GM21737 (cell line): ENCODE data around the gene ASB16.

ENCODE experiments used
- ATAC-seq: cut with Tn5 transposase; IDR thresholded peaks from one replicate; pipeline ENCODE4 v1.9.1; 2021; ENCODE audit warnings: mild to moderate bottlenecking, moderate library complexity; ENCODE audit not compliant: unreplicated experiment

The ASB16 gene

GRCh38 chr17:44188576-44189403 is 18.3 kb downstream of the ASB16 start:
- ATAC-seq, result no peak

- no peak for ATAC-seq
Measured at GRCh38 chr17:44190481-44190880, 20.0 kb downstream of the ASB16 start.

- no peak for ATAC-seq
Measured at GRCh38 chr17:44191369-44191768, 20.9 kb downstream of the ASB16 start.

- no peak for ATAC-seq
Measured at GRCh38 chr17:44191941-44192496, 21.5 kb downstream of the ASB16 start.

GRCh38 chr17:44192750-44193149 is 22.2 kb downstream of the ASB16 start:
- no peak for ATAC-seq

GRCh38 chr17:44193326-44194084 is 23.0 kb downstream of the ASB16 start:
- ATAC-seq, result no peak

- ATAC-seq, result no peak
Measured at GRCh38 chr17:44197107-44197506, 26.6 kb downstream of the ASB16 start.

GRCh38 chr17:44197980-44198720 is 27.6 kb downstream of the ASB16 start:
- ATAC-seq, result no peak

- ATAC-seq, result peak; percentile 21
Measured at GRCh38 chr17:44198721-44199552, 28.4 kb downstream of the ASB16 start.

GRCh38 chr17:44199553-44200477 is 29.3 kb downstream of the ASB16 start, which contains the start of gene ATXN7L3:
ATXN7L3 (minus strand) TSS chr17:44199884; CDS start chr17:44198070, 1,814 bp downstream.
- peak; percentile 60 for ATAC-seq

- no peak for ATAC-seq
Measured at GRCh38 chr17:44200478-44201155, 30.1 kb downstream of the ASB16 start.

GRCh38 chr17:44202756-44203155 is 32.3 kb downstream of the ASB16 start:
- no peak for ATAC-seq

- ATAC-seq, result no peak
Measured at GRCh38 chr17:44203731-44204440, 33.4 kb downstream of the ASB16 start.

GRCh38 chr17:44204441-44204882 is 34.0 kb downstream of the ASB16 start:
- ATAC-seq, result no peak

- no peak for ATAC-seq
Measured at GRCh38 chr17:44205962-44206824, 35.7 kb downstream of the ASB16 start.

GRCh38 chr17:44206825-44207155 is 36.3 kb downstream of the ASB16 start:
- no peak for ATAC-seq

GRCh38 chr17:44207319-44207718 is 36.8 kb downstream of the ASB16 start:
- no peak for ATAC-seq
